ENCODE measurements around the gene KRT25. TPM values are rescaled to one million over a fixed set of nuclear protein-coding genes. Genes with fewer than 3 reads are reported as not detected.
"Not testable (repeated sequence)": the region's sequence is repeated elsewhere in the genome, so short reads cannot be mapped to it uniquely, and the experiment has no call there.

Gene KRT25
- total RNA-seq, 1 donor from 2014 or later = not detected

- no peak for DNase-seq (ENCODE audit: low spot score)
These were observed 5.2 kb upstream of the KRT25 start for GRCh38 chr17:40760105-40761016.

DNA sequence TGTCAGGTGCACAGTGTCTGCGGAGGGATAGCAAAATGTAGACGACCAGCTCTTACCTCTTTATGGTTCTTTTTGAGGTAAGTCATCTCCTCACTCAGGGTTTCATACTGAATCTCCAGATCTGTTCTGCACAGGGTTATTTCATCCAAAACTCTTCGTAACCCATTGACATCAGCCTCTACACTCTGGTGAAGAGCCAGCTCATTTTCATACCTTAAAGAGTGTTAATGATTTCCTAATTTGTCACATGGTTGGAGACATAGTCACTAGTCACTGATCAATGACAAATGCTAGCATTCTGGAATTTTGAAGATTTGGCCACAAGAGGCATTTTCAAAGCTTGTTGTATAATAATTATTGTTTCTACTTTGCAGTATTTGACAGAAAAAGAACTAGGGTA, 1.3 kb downstream of the KRT25 start:
- no peak for DNase-seq (ENCODE audit: low spot score)

GRCh38 chr17:40751065-40751464, 4.1 kb downstream of the KRT25 start:
- no peak for DNase-seq (ENCODE audit: low spot score)

DNA sequence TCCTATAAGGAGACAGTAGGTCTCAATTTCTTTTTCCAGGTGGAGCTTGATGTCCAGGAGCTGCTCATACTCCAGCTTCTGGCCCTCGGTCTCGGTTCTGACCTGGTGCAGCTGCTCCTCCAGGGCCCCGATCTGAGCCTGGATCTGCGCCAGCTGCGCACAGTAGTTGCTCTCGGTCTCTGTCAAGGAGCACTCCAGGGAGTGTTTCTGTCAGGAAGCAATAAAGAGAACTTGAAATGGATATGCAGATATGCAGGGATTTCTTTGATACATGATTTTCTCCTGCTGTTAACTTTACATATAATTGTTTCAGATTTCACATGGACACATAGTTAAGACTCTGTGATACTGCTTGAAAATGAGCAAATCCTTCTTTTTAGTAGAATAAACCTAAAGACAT, 4.7 kb downstream of the KRT25 start:
- DNase-seq (ENCODE audit: low spot score) = no peak

DNA sequence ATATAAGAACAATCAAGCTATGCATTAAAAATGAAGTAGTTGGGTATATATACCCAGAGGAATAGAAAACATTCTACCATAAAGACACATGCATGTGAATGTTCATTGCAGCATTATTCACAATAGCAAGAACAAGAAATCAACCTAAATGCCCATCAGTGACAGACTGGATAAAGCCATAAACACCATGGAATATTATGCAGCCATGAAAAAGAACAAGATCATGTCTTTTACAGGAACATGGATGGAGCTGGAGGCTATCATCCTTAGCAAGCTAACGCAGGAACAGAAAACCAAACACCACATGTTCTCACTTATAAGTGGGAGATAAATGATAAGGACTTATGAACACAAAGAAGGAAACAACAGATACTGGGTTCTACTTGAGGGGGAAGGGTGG, 6.5 kb downstream of the KRT25 start:
- DNase-seq (ENCODE audit: low spot score) = not testable (repeated sequence)

GRCh38 chr17:40738553-40738952, 16.6 kb downstream of the KRT25 start:
- no peak for DNase-seq (ENCODE audit: low spot score)

GRCh38 chr17:40735016-40735415, 20.1 kb downstream of the KRT25 start:
- no peak for DNase-seq (ENCODE audit: low spot score)

DNA sequence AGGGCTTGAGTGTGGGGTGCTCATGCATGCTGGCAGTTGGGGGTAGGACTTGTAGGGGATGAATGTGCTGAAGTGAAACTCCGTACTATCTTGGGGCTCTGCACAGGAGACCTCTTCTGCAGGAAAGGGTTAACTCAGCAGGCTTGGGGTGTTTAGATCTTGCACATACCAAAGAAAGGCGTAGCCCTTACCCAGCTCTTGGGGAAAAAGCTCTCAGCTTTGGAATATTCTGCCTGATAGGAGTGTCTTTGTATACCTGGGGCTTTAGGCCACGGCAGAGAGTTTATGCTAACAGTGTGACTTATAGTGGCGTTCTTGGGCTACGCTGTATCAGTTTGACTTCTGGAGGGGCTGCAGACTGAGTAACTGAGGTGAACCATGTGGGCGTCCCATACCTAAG, 21.1 kb downstream of the KRT25 start:
- no peak for DNase-seq (ENCODE audit: low spot score)

- DNase-seq (ENCODE audit: low spot score) = no peak
These were observed 24.2 kb downstream of the KRT25 start for GRCh38 chr17:40730970-40731369.

DNA sequence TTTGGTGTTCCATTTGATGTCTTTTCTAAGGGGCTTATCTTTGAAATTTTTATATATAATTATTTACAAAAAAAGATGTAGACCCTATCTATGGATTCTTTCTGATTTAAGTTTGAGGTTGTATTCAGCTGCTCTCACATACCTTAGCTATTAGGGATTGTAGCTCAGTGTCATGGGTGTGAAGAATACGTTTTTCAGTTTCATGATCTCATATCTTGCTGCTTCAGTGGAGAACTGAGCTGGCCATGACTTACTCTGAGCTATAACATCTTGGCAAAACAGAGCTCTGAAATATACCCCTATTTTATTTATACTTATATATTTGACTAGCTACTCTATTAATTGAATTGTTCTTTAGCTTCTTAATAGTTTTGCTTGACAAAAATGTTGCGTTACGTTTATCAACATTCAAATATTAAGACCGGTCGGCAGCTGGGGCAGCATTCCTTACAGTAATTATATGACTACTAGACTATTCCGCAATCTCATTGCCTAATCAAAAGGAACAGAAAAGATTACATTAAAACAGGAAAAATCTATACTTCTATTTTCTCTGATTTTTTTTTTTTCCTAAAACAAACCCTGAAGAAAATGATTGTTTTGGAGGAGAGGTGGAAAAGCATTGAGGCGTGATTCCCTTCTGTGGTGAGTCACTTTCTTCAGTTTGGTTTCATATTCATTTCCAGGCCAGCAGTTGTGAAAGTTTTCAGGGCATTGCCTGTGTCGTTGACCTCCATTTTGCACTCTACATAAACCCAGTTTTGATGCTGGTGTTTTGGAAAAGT, 27.5 kb downstream of the KRT25 start:
- DNase-seq (ENCODE audit: low spot score) = no peak

DNA sequence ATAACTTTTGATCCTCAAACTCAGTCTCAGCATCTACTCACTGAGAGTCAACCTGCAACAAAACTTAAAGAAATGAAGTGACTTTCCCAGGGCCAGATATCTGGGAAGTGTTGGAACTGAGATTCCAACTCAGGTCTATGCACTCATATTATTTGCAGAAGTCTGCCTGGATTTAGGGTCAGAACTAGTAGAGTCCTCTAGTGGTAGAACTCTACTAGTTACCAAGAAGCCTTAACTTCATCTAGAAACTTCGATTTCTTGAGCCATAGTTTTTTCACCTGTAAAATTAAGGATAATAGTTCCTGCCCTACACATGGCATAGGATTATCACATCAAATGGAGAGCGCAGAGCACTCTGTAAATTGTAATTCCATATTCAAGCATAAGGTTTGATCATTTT, 28.2 kb downstream of the KRT25 start:
- no peak for DNase-seq (ENCODE audit: low spot score)

DNA sequence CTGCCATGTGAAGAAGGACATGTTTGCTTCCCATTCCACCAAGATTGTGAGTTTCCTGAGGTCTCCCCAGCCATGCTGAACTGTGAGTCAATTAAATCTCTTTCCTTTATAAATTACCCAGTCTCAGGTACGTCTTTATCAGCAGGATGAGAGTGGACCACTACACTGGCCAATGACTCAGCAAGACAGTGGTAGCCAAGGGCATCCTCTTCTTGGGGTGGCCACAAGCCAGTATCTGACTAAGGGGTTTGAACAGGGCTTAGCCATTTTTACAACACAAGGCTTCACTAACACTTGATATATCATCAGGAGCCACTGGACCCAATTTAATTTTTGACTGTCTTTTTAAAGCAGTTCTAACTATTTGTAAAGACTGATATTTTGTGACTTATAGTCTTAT, 30.5 kb downstream of the KRT25 start:
- no peak for DNase-seq (ENCODE audit: low spot score)

DNA sequence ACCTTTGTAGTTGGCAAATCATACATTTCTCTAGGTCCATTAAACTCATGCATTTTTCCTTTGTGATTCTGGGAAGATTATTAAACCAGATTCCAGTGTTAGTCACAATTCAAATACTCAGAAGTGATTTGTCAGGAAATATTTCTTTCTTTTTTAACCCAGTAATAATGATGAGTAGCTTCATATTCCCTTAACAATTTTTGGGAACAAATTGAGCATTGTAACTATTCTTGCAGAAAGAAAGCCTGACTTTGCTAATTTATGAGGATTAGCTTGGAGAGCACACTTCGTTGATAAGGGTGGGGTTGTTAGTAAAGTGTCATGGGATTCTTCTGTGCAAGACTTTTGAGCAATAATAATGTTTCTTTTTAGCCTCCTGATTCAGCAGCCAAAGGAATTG, 32.9 kb downstream of the KRT25 start:
- no peak for DNase-seq (ENCODE audit: low spot score)

DNA sequence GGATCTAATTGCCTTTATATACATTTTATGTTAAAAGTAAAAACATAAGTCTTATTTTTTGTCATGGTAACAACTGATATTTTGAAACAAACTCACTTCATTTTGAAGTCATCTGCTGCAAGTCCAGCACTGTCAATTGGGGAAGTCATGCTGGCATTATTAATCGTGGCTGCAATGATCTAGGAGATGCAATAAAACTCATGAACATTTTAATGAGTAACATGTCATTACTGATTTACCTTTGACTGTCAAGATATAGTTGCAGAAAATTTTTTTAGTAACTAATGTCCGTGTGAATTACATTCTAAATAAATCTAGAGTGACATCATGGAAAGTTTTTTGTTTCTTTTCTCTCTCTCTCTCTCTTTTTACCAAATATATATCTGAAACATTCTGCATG, 34.2 kb downstream of the KRT25 start:
- no peak for DNase-seq (ENCODE audit: low spot score)

DNA sequence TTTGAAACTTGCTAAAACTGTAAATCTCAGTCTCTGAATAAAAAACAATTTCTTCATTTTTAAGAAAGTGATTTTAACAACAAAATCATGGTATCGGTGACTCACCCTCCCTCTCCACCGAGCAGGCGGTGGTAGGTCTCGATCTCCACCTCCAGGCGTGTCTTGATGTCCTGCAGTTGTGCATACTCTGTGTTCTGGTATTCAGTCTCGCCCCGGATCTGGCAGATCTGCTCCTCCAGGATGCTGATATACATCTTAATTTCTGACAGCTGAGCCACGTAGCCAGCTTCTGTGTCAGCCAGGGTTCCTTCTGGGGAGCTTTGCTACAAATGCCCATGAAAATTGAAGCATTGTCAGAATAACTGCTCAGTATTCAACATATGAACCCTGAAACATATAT, 36.2 kb downstream of the KRT25 start:
- DNase-seq (ENCODE audit: low spot score) = no peak

GRCh38 chr17:40717776-40718175, 37.4 kb downstream of the KRT25 start:
- DNase-seq (ENCODE audit: low spot score) = no peak

- DNase-seq (ENCODE audit: low spot score) = no peak
These were observed 40.7 kb downstream of the KRT25 start for GRCh38 chr17:40714473-40714872.

GRCh38 chr17:40707745-40708144, 47.4 kb downstream of the KRT25 start:
- DNase-seq (ENCODE audit: low spot score) = peak; percentile 54

GRCh38 chr17:40705584-40705983, 49.5 kb downstream of the KRT25 start:
- DNase-seq (ENCODE audit: low spot score) = no peak

DNA sequence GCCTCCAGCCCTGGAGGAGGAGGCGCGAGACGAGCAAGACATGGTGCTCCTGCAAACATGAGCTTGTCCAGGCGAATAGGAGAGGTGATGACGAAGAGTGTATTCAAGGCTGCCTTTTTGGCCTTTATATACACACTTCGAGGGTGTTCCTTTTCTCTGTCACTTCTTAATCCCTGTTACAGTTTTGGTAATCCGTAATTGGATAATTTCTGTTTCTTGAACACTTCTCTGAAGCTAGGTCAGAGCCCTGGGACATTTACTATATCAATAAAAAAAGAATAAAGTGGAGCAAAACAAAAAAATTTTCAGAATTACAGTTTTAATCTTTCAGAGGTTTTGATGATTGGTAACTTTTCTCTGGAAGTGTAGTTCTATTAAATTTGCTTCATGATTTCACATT, 51.5 kb downstream of the KRT25 start, which contains the start of gene KRT24:
Gene KRT24 (minus strand): TSS at position 101 of the 400 bp plus-strand sequence. CDS start 59 bp downstream, at position 42.
- DNase-seq (ENCODE audit: low spot score) = no peak

DNA sequence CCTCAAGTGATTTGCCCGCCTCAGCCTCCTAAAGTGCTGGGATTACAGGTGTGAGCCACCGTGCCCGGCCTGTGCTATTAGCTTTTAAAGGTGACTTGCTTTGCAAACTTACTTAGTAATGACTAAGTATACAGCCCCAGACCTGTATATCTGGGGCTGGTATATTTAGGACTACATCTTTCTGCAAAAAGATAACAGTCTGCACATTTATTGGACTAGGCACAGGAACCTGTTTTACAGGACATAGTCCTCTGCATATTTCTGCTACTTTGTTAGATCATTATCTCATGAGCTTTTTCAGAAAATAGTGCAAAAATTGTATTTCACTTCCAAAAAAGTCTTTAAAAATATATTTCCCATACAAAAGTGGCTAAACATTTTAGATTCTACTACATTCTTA, 52.9 kb downstream of the KRT25 start:
- DNase-seq (ENCODE audit: low spot score) = no peak

- no peak for DNase-seq (ENCODE audit: low spot score)
These were observed 55.3 kb downstream of the KRT25 start for GRCh38 chr17:40699853-40700252.

- DNase-seq (ENCODE audit: low spot score) = no peak
These were observed 55.8 kb downstream of the KRT25 start for GRCh38 chr17:40699371-40699770.

Data from ureter (tissue), 1 donor.